Measurements from ENCODE around the gene CRTAP. TPM values are rescaled to one million over a fixed set of nuclear protein-coding genes. Genes with fewer than 3 reads are reported as not detected.

Gene CRTAP
- total and polyA plus RNA-seq, 2 experiments from 2014 or later = 189 to 261 TPM

GRCh38 chr3:33165372-33165771 is 51.6 kb downstream of the CRTAP start:
- no peak overlapping the region for H3K4me2 ChIP-seq (ENCODE audit: unreplicated experiment)
- WGBS, 2 experiments (ENCODE audit: low coverage in 1 of 2, low lambda C conversion rate in 2 of 2, missing lambda C conversion rate in 2 of 2) = 49 to 50% methylated on average over 1 of the region's 1 CpG
- H4K20me1 ChIP-seq (ENCODE audit: insufficient read depth) = no peaks in the 10 kb centered on the region
- H3K9me2 ChIP-seq (ENCODE audit: insufficient read depth) = no peaks in the 10 kb centered on the region
- no peaks in the 10 kb centered on the region for H3K9me3 ChIP-seq (ENCODE audit: low read depth)
- no peak overlapping the region for H3K9ac ChIP-seq
- TF ChIP-seq EZH2phosphoT487 (IDR thresholded peaks at IDR 0.05; ENCODE audit: insufficient read depth, low read depth) (no peak), EZH2 (IDR thresholded peaks at IDR 0.05; ENCODE audit: insufficient read depth, poor library complexity, severe bottlenecking) (no peak)
- H3K4me1 ChIP-seq (ENCODE audit: insufficient read depth) = no peaks in the 10 kb centered on the region
- in situ Hi-C loops (cut with MboI) = no loop called here
- peaks cover 28% of the 10 kb centered on the region; the same call in 1 of the 2 replicates for H3K27me3 ChIP-seq (replicated peaks; ENCODE audit: insufficient read depth)
- H3K36me3 ChIP-seq (ENCODE audit: low read depth) = no peaks in the 10 kb centered on the region
- H3K4me3 ChIP-seq = no peak overlapping the region
- no peak for DNase-seq
- H2AFZ ChIP-seq = no peak overlapping the region
- H3K27ac ChIP-seq = no peak overlapping the region
- no peaks in the 10 kb centered on the region for H3F3A ChIP-seq (ENCODE audit: insufficient read depth)
- no peaks in the 10 kb centered on the region for H3K79me2 ChIP-seq (ENCODE audit: insufficient read depth)

GRCh38 chr3:33166095-33166494 is 52.3 kb downstream of the CRTAP start:
- H3K36me3 ChIP-seq (ENCODE audit: low read depth) = no peaks in the 10 kb centered on the region
- no peaks in the 10 kb centered on the region for H3K9me3 ChIP-seq (ENCODE audit: low read depth)
- no peaks in the 10 kb centered on the region for H3F3A ChIP-seq (ENCODE audit: insufficient read depth)
- 47 to 54% methylated on average over 2 of the region's 2 CpGs for WGBS, 2 experiments (ENCODE audit: low coverage in 1 of 2, low lambda C conversion rate in 2 of 2, missing lambda C conversion rate in 2 of 2)
- H3K4me3 ChIP-seq = no peak overlapping the region
- no peaks in the 10 kb centered on the region for H3K79me2 ChIP-seq (ENCODE audit: insufficient read depth)
- no peaks in the 10 kb centered on the region for H3K4me1 ChIP-seq (ENCODE audit: insufficient read depth)
- DNase-seq = no peak
- H3K9ac ChIP-seq = no peak overlapping the region
- in situ Hi-C loops (cut with MboI) = no loop called here
- H3K9me2 ChIP-seq (ENCODE audit: insufficient read depth) = no peaks in the 10 kb centered on the region
- TF ChIP-seq EZH2 (IDR thresholded peaks at IDR 0.05; ENCODE audit: insufficient read depth, poor library complexity, severe bottlenecking) = no peak
- H3K4me2 ChIP-seq (ENCODE audit: unreplicated experiment) = no peak overlapping the region
- no peak overlapping the region for H2AFZ ChIP-seq
- no peaks in the 10 kb centered on the region for H4K20me1 ChIP-seq (ENCODE audit: insufficient read depth)
- no peak overlapping the region for H3K27ac ChIP-seq
- H3K27me3 ChIP-seq (replicated peaks; ENCODE audit: insufficient read depth) = peaks cover 21% of the 10 kb centered on the region; the same call in 1 of the 2 replicates

DNA sequence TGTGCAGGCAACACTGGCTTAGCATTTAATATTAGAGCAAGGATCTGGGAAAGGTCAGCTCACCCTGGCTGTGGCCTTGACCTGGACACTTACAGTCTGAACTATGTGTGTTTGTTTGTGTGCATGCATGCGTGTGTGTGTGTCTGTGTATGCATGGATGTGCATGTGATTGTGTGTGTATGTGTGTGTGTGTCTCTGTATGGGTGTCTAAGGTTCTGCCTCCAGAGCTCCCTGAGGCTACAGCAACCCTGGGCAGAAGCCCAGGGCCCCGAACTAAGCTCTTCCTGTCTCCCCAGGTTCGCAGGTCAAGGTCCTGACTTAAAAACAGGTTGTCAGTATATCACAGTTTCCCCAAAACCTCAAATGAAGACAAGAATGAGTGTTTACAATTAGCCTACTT is 53.5 kb downstream of the CRTAP start:
- Histone ChIP-seq H3K9me2 (ENCODE audit: insufficient read depth) (no peaks in the 10 kb centered on the region), H3K4me3 (no peak overlapping the region), H3K79me2 (ENCODE audit: insufficient read depth) (no peaks in the 10 kb centered on the region), H3K4me2 (ENCODE audit: unreplicated experiment) (no peak overlapping the region), H3K9ac (no peak overlapping the region), H3K27me3 (replicated peaks; ENCODE audit: insufficient read depth) (peaks cover 10% of the 10 kb centered on the region; the same call in 1 of the 2 replicates), H3K9me3 (ENCODE audit: low read depth) (no peaks in the 10 kb centered on the region), H3K4me1 (ENCODE audit: insufficient read depth) (no peaks in the 10 kb centered on the region), H3F3A (ENCODE audit: insufficient read depth) (no peaks in the 10 kb centered on the region), H2AFZ (no peak overlapping the region), H4K20me1 (ENCODE audit: insufficient read depth) (no peaks in the 10 kb centered on the region), H3K27ac (no peak overlapping the region), H3K36me3 (ENCODE audit: low read depth) (no peaks in the 10 kb centered on the region)
- WGBS, 2 experiments (ENCODE audit: low coverage in 1 of 2, low lambda C conversion rate in 2 of 2, missing lambda C conversion rate in 2 of 2) = 85 to 89% methylated on average over 3 of the region's 3 CpGs
- in situ Hi-C loops (cut with MboI) = no loop called here
- no peak for DNase-seq
- TF ChIP-seq EZH2phosphoT487 (IDR thresholded peaks at IDR 0.05; ENCODE audit: insufficient read depth, low read depth) (no peak), EZH2 (IDR thresholded peaks at IDR 0.05; ENCODE audit: insufficient read depth, poor library complexity, severe bottlenecking) (no peak)

- H3K79me2 ChIP-seq (ENCODE audit: insufficient read depth) = no peaks in the 10 kb centered on the region
- in situ Hi-C loops (cut with MboI) = no loop called here
- H3K9me3 ChIP-seq (ENCODE audit: low read depth) = no peaks in the 10 kb centered on the region
- H4K20me1 ChIP-seq (ENCODE audit: insufficient read depth) = no peaks in the 10 kb centered on the region
- no peak overlapping the region for H3K4me3 ChIP-seq
- H3K27ac ChIP-seq = no peak overlapping the region
- H3K36me3 ChIP-seq (ENCODE audit: low read depth) = no peaks in the 10 kb centered on the region
- H3F3A ChIP-seq (ENCODE audit: insufficient read depth) = no peaks in the 10 kb centered on the region
- no peaks in the 10 kb centered on the region for H3K4me1 ChIP-seq (ENCODE audit: insufficient read depth)
- no peak for DNase-seq
- no peak overlapping the region for H3K9ac ChIP-seq
- no peak overlapping the region for H2AFZ ChIP-seq
- TF ChIP-seq EZH2phosphoT487 (IDR thresholded peaks at IDR 0.05; ENCODE audit: insufficient read depth, low read depth) (no peak), EZH2 (IDR thresholded peaks at IDR 0.05; ENCODE audit: insufficient read depth, poor library complexity, severe bottlenecking) (no peak)
- 36 to 42% methylated on average over 3 of the region's 3 CpGs for WGBS, 2 experiments (ENCODE audit: low coverage in 1 of 2, low lambda C conversion rate in 2 of 2, missing lambda C conversion rate in 2 of 2)
- no peaks in the 10 kb centered on the region for H3K9me2 ChIP-seq (ENCODE audit: insufficient read depth)
- peaks cover 8% of the 10 kb centered on the region; the same call in 1 of the 2 replicates for H3K27me3 ChIP-seq (replicated peaks; ENCODE audit: insufficient read depth)
- no peak overlapping the region for H3K4me2 ChIP-seq (ENCODE audit: unreplicated experiment)
Observed at GRCh38 chr3:33167716-33168336, 54.0 kb downstream of the CRTAP start.
